NCI-H128 (cell line): ENCODE measurements around the gene G3BP1.
"Not testable (repeated sequence)": the region's sequence is repeated elsewhere in the genome, so short reads cannot be mapped to it uniquely, and the experiment has no call there.

Experiments used
- DNase-seq: peaks from one replicate; lab custom pipeline; 2025; ENCODE audit not compliant: unreplicated experiment; lab: John Stamatoyannopoulos, UW

G3BP1 gene

DNA sequence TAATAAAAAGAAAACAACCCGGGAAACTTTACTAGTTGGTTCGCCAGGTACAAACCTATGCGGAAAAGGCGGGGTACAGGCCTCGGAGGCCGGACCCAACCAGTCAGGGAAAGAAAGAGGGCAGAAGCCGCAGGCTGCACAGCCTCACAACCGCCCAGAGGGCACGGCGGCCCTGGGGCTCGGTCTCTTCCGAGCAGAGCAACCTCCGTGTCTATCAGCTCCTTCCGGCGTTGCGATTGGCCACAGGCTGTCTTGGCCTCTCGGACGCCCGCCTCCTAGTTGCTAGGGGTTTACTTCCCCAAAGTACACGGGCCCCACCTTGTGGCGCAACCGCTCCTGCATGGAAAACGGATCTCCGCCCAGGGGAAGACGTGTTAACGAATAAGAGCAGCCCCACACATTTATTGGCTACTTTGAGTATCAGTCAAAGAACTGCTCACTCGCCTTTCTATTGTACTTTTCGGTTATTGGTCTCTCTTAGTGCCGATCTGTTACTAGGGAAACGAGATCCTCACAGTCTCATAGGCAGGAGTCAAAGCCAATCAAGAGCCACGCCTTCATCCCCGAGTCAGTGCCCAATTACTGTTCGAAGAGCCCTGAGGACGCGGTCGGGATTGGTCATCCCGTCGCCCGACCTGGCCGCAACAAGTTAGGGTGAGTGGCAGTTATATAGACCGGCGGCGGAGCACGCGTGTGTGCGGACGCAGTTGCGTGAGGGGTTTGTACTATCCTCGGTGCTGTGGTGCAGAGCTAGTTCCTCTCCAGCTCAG lies at the start of gene G3BP1:
Gene G3BP1 (plus strand): TSS at position 696 of the 770 bp plus-strand sequence. CDS start 14,667 bp downstream, outside the sequence.
- DNase-seq: peak; percentile 100

DNA sequence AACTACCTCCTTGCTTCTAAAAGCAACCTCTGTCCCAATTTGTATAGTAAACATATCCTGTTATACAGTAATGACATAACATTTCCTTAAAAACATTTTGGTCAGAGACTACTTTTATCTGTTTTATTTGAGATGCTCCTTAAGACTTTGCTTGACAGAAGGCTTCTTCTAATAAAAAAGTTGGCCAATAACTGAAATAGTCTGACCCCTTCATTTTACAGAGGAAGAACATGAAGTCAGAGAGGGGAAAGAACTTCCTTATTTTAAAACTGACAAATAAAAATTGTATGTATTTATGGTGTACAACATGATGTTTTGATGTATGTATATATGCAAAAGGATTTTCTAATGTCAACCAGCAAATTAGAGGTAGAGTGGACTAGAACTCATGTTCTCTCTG lies 49.2 kb upstream of the G3BP1 start:
- no peak for DNase-seq

DNA sequence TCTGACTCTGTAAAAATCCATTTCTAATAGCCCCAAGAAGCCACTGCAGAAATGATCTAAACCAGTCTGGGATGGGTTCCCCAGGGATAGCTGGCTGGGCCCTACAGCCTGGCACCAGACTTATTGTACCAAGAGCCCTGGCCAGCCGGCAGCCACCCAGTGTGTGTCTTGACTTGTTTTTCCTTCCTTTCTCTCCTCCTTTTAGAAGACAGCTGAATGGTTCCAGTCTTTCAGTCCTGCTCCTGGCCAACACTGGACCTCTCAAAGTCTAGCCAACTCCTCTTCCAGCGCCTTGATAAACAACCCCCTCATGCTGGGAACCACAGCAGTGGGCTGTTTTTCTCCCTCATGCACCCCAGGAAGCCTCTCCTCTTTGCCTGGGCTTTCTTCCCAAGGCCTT lies 47.4 kb upstream of the G3BP1 start:
- no peak for DNase-seq

GRCh38 chr5:151729597-151729996 lies 42.2 kb upstream of the G3BP1 start:
- not testable (repeated sequence) for DNase-seq

DNA sequence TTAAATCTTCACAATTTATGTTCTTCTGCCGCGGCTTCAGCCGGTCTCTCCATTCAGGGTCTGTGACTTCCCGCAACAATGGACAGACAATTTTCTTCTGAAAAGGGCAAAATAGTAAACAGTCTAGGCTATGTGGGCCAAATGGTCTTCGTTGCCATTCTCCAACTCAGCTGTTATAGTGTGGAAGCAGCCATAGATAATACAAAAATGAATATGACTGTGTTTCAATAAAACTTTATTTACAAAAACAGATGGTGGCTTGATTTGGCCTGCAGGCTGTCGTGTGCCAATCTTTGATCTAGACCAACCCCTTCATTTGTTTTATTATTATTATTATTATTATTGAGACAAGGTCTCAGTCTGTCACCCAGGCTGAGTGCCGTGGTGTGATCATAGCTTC lies 41.4 kb upstream of the G3BP1 start:
- DNase-seq: no peak

- DNase-seq: no peak
Observed at GRCh38 chr5:151733358-151734063, 38.2 kb upstream of the G3BP1 start.

DNA sequence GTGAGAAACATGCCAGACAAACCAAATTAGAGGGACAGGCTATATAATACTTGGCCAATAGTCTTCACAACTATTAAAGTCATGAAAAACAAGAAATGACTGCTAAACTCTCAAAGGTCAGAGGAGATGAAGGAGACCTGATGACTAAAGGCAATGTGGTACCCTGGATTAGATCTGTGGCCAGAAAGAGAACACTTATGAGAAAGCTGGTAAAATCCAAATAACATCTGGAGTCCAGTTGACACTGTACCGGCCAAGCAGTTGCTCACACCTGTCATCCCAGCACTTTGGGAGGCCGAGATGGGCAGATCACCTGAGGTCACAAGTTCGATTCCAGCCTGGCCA lies 37.7 kb upstream of the G3BP1 start:
- no peak for DNase-seq

DNA sequence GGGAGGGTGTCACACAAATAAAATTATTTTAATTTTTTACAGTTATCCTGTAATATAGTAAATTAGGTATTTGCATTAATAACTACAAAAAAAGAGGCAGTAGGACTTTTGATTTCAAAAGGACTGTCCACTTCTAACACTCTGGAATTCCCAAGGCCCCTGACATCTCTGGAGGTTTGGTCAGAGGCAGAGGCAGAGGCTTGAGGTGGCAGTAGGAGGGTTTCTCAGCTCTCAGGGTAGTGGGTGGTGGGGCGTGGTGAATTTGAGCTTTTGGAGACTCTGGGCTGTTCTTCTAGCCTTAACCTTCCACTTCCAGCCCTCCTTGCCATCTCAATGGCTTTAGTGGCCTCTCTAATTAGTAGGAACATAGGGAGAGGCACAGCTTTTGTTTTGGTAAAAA lies 36.1 kb upstream of the G3BP1 start:
- no peak for DNase-seq

- no peak for DNase-seq
Observed at GRCh38 chr5:151737431-151737830, 34.3 kb upstream of the G3BP1 start.

- no peak for DNase-seq
Observed at GRCh38 chr5:151738125-151738848, 33.5 kb upstream of the G3BP1 start.

- DNase-seq: no peak
Observed at GRCh38 chr5:151739395-151739794, 32.4 kb upstream of the G3BP1 start.

- DNase-seq: no peak
Observed at GRCh38 chr5:151739939-151740335, 31.8 kb upstream of the G3BP1 start.

GRCh38 chr5:151740336-151740942 lies 31.3 kb upstream of the G3BP1 start:
- DNase-seq: no peak

- no peak for DNase-seq
Observed at GRCh38 chr5:151740958-151741373, 30.8 kb upstream of the G3BP1 start.

- DNase-seq: no peak
Observed at GRCh38 chr5:151741678-151742423, 29.9 kb upstream of the G3BP1 start.

DNA sequence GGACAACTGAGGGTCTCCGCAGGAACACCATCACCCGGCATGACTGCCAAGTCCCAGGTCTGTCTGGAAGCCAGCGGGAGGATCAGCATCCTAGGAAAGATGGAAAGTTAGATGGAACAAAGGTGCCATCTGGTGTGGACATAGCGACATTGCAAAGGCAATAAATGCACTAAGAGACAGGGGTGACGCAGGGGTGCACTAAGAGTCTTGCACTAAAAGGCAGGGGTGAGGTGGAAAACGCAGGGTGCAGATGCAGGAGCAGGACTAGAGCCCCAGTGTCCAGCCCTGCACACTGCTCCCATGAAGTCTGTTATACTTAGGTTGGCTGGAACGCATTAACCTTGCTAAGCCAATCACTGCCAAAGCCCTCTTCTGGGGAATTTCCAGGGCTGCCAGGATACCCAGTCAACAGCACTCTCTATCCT lies 28.9 kb upstream of the G3BP1 start:
- no peak for DNase-seq

DNA sequence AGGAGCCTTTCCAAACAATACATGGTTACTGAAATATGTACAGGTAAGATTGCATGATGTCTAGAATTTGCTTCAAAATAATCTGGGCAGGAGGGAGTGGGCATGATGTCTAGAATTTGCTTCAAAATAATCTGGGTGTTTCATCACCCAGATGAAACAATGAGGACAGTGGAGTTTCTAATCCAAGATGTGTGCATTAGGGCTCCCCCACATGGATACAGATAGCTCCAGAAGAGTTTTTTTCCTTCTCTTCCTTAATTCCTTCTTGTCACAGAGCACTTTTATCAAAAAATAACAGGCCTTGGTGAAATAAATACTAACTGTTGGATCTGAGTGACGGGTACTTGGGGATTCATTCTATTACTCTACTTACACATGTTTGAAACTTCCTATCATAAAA lies 28.2 kb upstream of the G3BP1 start:
- no peak for DNase-seq

DNA sequence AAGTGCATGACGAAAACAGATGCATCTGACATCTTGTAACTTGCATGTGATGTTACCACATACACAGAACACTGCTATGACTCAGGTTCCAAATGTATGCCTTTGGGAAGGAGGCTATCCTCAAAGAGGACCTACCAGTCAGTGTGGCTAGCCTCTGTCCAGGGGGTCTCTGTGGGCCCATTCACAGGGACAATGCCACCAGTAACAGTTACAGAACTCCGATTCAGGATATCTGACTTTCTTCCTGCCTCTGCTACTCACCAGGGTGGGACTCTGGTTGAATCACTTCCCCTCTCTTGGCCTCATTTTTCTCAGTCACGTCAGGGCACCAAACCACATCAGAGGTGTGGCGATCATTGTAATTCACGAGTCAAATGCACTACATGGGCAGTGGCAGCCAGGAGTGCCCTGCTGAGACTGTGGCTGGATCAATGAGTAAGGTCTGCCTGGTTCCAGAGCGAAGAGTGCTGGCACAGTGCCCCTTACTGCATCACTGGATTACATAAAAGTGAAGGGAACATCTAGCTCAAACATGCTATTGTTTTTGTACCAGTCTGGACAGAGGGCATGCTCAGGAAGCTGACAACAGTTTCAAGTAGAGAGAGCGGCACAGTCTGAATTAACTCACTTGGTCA lies 26.6 kb upstream of the G3BP1 start:
- DNase-seq: no peak

GRCh38 chr5:151750121-151750520 lies 21.6 kb upstream of the G3BP1 start:
- DNase-seq: no peak

GRCh38 chr5:151751091-151751490 lies 20.7 kb upstream of the G3BP1 start:
- no peak for DNase-seq
